Measurements from ENCODE around the gene USP48. TPM values are rescaled to one million over a fixed set of nuclear protein-coding genes. Genes with fewer than 3 reads are reported as not detected.
A peak's percentile ranks its signal among the peaks of the same experiment; 100 is the strongest.

Gene USP48
- total and polyA plus RNA-seq, 2 of the 4 experiments (the other 2 are of a cell fraction): 24.7 to 25.0 TPM

- H2BK120ac ChIP-seq (ENCODE audit: low read depth, low read length): no peak overlapping the region
- H4K5ac ChIP-seq (ENCODE audit: low read depth, low read length): no peak overlapping the region
- no peaks in the 10 kb centered on the region for H3K4me1 ChIP-seq (ENCODE audit: control insufficient read depth, insufficient read depth, low read length)
- CTCF ChIA-PET: interaction anchor here (0.6 kb wide), 1 partner anchor 748 kb away, joined by 3 read pairs; no protein-coding TSS in a partner anchor
- no peaks in the 10 kb centered on the region; the same call in 1 of the 2 replicates for H3K9me1 ChIP-seq (ENCODE audit: insufficient read depth, low read length)
- no peaks in the 10 kb centered on the region for H3K9me3 ChIP-seq (ENCODE audit: control insufficient read depth, insufficient read depth, low read length)
- no peak overlapping the region for H2BK20ac ChIP-seq (ENCODE audit: low read depth, low read length)
- no peak overlapping the region for H4K91ac ChIP-seq (ENCODE audit: insufficient read depth, low read depth, low read length)
- H3K18ac ChIP-seq (ENCODE audit: low read depth, low read length): no peak overlapping the region
- no peak overlapping the region for H3K9ac ChIP-seq (ENCODE audit: low read depth, low read length)
- POLR2A ChIA-PET (ENCODE audit: unreplicated experiment): no interaction called here
- TF ChIP-seq RFX5 (IDR thresholded peaks at IDR 0.05; ENCODE audit: low read depth, low read length) (no peak), SMC3 (IDR thresholded peaks at IDR 0.05; ENCODE audit: low read depth, low read length) (no peak), RAD21 (IDR thresholded peaks at IDR 0.05; ENCODE audit: low read length) (no peak), ELK1 (IDR thresholded peaks at IDR 0.05; ENCODE audit: borderline replicate concordance, low read depth, low read length) (no peak), MXI1 (IDR thresholded peaks at IDR 0.05; ENCODE audit: borderline replicate concordance, low read depth, low read length) (no peak), CTCF (conservative IDR thresholded peaks at IDR 0.05; ENCODE audit: low read depth, low read length) (no peak), CHD1 (IDR thresholded peaks at IDR 0.05; ENCODE audit: low read depth, low read length) (no peak), USF2 (IDR thresholded peaks at IDR 0.05; ENCODE audit: low read depth, low read length) (no peak), BHLHE40 (IDR thresholded peaks at IDR 0.05; ENCODE audit: low read depth, low read length) (no peak), MAFK (IDR thresholded peaks at IDR 0.05; ENCODE audit: low read depth, low read length) (no peak)
- H4K20me1 ChIP-seq (ENCODE audit: insufficient read depth, low read length): peaks cover 11% of the 10 kb centered on the region; the same call in 1 of the 2 replicates
- H3K4me2 ChIP-seq (ENCODE audit: low read depth, low read length): no peak overlapping the region
- WGBS, 2 experiments (ENCODE audit: extremely low coverage in 2 of 2, insufficient read length in 1 of 2): no CpG with 5 or more reads among the region's 11 CpGs
- dilution Hi-C loops (cut with HindIII; ENCODE audit: low sequenced_read_pairs, unreplicated experiment): no loop called here
- no peak overlapping the region for H4K8ac ChIP-seq (ENCODE audit: low read depth in 2 of 2, low read length in 2 of 2)
- H3K23ac ChIP-seq (ENCODE audit: low read depth, low read length): no peak overlapping the region
- H3K27ac ChIP-seq (ENCODE audit: insufficient read depth, low read length): no peak overlapping the region
- no peak overlapping the region for H2BK15ac ChIP-seq (ENCODE audit: low read depth, low read length)
- peaks cover 84% of the 10 kb centered on the region for H3K27me3 ChIP-seq (ENCODE audit: control insufficient read depth, insufficient read depth, low read length)
- DNase-seq (no peak), ATAC-seq (ENCODE audit: low read depth) (no peak)
- H2AK9ac ChIP-seq (replicated peaks; ENCODE audit: low read depth, low read length, poor library complexity): peak overlapping the region; percentile 28
- H2BK5ac ChIP-seq (ENCODE audit: low read depth, low read length, poor library complexity, severe bottlenecking): no peak overlapping the region
- intact Hi-C loops (cut with micrococcal nuclease): no loop called here
- no peaks in the 10 kb centered on the region for H3K79me1 ChIP-seq (ENCODE audit: low read depth in 1 of 2, low read length in 2 of 2)
- H3K56ac ChIP-seq (ENCODE audit: extremely low read depth, insufficient read depth, low read length): no peak overlapping the region
- no peak overlapping the region for H3K14ac ChIP-seq (replicated peaks; ENCODE audit: low read depth, low read length)
- H3K4ac ChIP-seq (ENCODE audit: low read depth, low read length): no peak overlapping the region
- no peak overlapping the region for H3K4me3 ChIP-seq (ENCODE audit: insufficient read depth, low read depth, low read length)
- H3K36me3 ChIP-seq (ENCODE audit: control insufficient read depth, insufficient read depth, low read length): no peaks in the 10 kb centered on the region
- BruUV-seq (replicated peaks): no TSS peak
- no peak overlapping the region for H2AFZ ChIP-seq (replicated peaks; ENCODE audit: low read length, poor library complexity)
- in situ Hi-C loops (cut with MboI; ENCODE audit: low sequenced_read_pairs): no loop called here
- no peak overlapping the region; the same call in 1 of the 2 replicates for H2AK5ac ChIP-seq (ENCODE audit: low read depth, low read length)
These were observed 115.4 kb downstream of the USP48 start for GRCh38 chr1:21667348-21668231.

All from IMR-90 (cell line).